Measurements from ENCODE around the gene SHFL. TPM values are rescaled to one million over a fixed set of nuclear protein-coding genes. Genes with fewer than 3 reads are reported as not detected.

The SHFL gene
- total RNA-seq, 1 donor from 2014 or later, result 9.7 TPM

- no peak for ATAC-seq
- no peak for DNase-seq (ENCODE audit: missing footprints)
- intact Hi-C loops (cut with DNase I), result loop anchor here (10.0 kb wide), 1 partner anchor 279 kb away; no protein-coding TSS in a partner anchor
Observed at GRCh38 chr19:10116085-10116865, 30.2 kb downstream of the SHFL start.

- ATAC-seq, result no peak
- intact Hi-C loops (cut with DNase I), result loop anchor here (10.0 kb wide), 1 partner anchor 278 kb away; no protein-coding TSS in a partner anchor
- DNase-seq (ENCODE audit: missing footprints), result no peak
Observed at GRCh38 chr19:10116866-10117616, 30.9 kb downstream of the SHFL start.

- ATAC-seq (no peak), DNase-seq (ENCODE audit: missing footprints) (no peak)
- intact Hi-C loops (cut with DNase I), result loop anchor here (10.0 kb wide), 1 partner anchor 276 kb away; no protein-coding TSS in a partner anchor
Observed at GRCh38 chr19:10118960-10119359, 32.8 kb downstream of the SHFL start.

GRCh38 chr19:10120538-10121189 lies 34.5 kb downstream of the SHFL start:
- intact Hi-C loops (cut with DNase I), result no loop called here
- DNase-seq (ENCODE audit: missing footprints) (no peak), ATAC-seq (no peak)

- intact Hi-C loops (cut with DNase I), result no loop called here
- no peak for DNase-seq (ENCODE audit: missing footprints)
Observed at GRCh38 chr19:10122045-10122444, 35.9 kb downstream of the SHFL start.

GRCh38 chr19:10124429-10124828 lies 38.3 kb downstream of the SHFL start:
- DNase-seq (ENCODE audit: missing footprints) (no peak), ATAC-seq (no peak)
- intact Hi-C loops (cut with DNase I), result no loop called here

More at GRCh38 chr19:10122045-10122444, 35.9 kb downstream of the SHFL start:
- ATAC-seq, result no peak

GRCh38 chr19:10126213-10126639 lies 40.1 kb downstream of the SHFL start:
- intact Hi-C loops (cut with DNase I), result no loop called here
- DNase-seq (ENCODE audit: missing footprints) (no peak), ATAC-seq (peak; percentile 50)

- ATAC-seq, result no peak
- intact Hi-C loops (cut with DNase I), result no loop called here
- DNase-seq (ENCODE audit: missing footprints), result no peak
Observed at GRCh38 chr19:10132905-10133304, 46.8 kb downstream of the SHFL start.

- DNase-seq (ENCODE audit: missing footprints), result no peak
- ATAC-seq, result no peak
- intact Hi-C loops (cut with DNase I), result no loop called here
Observed at GRCh38 chr19:10133596-10133995, 47.5 kb downstream of the SHFL start.

GRCh38 chr19:10134040-10134439 lies 47.9 kb downstream of the SHFL start:
- intact Hi-C loops (cut with DNase I), result no loop called here
- ATAC-seq, result no peak
- peak; percentile 30 for DNase-seq (ENCODE audit: missing footprints)

GRCh38 chr19:10135551-10136334 lies 49.6 kb downstream of the SHFL start:
- peak; percentile 8 for ATAC-seq
- intact Hi-C loops (cut with DNase I), result no loop called here
- peak; percentile 46 for DNase-seq (ENCODE audit: missing footprints)

GRCh38 chr19:10136936-10137335 lies 50.8 kb downstream of the SHFL start:
- intact Hi-C loops (cut with DNase I), result no loop called here
- ATAC-seq, result no peak
- no peak for DNase-seq (ENCODE audit: missing footprints)

- intact Hi-C loops (cut with DNase I), result no loop called here
- ATAC-seq (no peak), DNase-seq (ENCODE audit: missing footprints) (peak; percentile 70)
Observed at GRCh38 chr19:10137751-10138682, 51.9 kb downstream of the SHFL start.

GRCh38 chr19:10138879-10139795 lies 53.0 kb downstream of the SHFL start:
- DNase-seq (ENCODE audit: missing footprints) (peak; percentile 54), ATAC-seq (no peak)
- intact Hi-C loops (cut with DNase I), result no loop called here

GRCh38 chr19:10139952-10140351 lies 53.8 kb downstream of the SHFL start:
- ATAC-seq, result no peak
- no peak for DNase-seq (ENCODE audit: missing footprints)
- intact Hi-C loops (cut with DNase I), result no loop called here

- DNase-seq (ENCODE audit: missing footprints), result no peak
- intact Hi-C loops (cut with DNase I), result no loop called here
Observed at GRCh38 chr19:10141479-10141878, 55.4 kb downstream of the SHFL start.

GRCh38 chr19:10141973-10142372 lies 55.9 kb downstream of the SHFL start:
- intact Hi-C loops (cut with DNase I), result no loop called here
- DNase-seq (ENCODE audit: missing footprints) (no peak), ATAC-seq (no peak)

More at GRCh38 chr19:10141479-10141878, 55.4 kb downstream of the SHFL start:
- no peak for ATAC-seq

Measured in Right ventricle myocardium inferior (tissue), 1 donor.